HG03558 (cell line): ENCODE measurements around the gene MMP10.
"Not testable (repeated sequence)": the region's sequence is repeated elsewhere in the genome, so short reads cannot be mapped to it uniquely, and the experiment has no call there.

ENCODE experiments used
- ATAC-seq: cut with Tn5 transposase; IDR thresholded peaks from one replicate; pipeline ENCODE4 v1.9.1; 2021; ENCODE audit warnings: moderate number of reproducible peaks; ENCODE audit not compliant: unreplicated experiment; ENCODE audit errors: extremely low read depth

Gene MMP10

GRCh38 chr11:102784380-102784779 is 4.0 kb upstream of the MMP10 start:
- no peak for ATAC-seq

- ATAC-seq = no peak
Measured at GRCh38 chr11:102783720-102784119, 3.3 kb upstream of the MMP10 start.

- no peak for ATAC-seq
Measured at GRCh38 chr11:102783016-102783415, 2.6 kb upstream of the MMP10 start.

GRCh38 chr11:102781676-102782075 is 1.2 kb upstream of the MMP10 start:
- no peak for ATAC-seq

- no peak for ATAC-seq
Measured at GRCh38 chr11:102776454-102776853, 4.0 kb downstream of the MMP10 start.

- ATAC-seq = no peak
Measured at GRCh38 chr11:102773386-102773785, 7.0 kb downstream of the MMP10 start.

GRCh38 chr11:102771351-102771750 is 9.1 kb downstream of the MMP10 start:
- ATAC-seq = no peak

GRCh38 chr11:102770191-102770590 is 10.2 kb downstream of the MMP10 start:
- no peak for ATAC-seq

- no peak for ATAC-seq
Measured at GRCh38 chr11:102767800-102768199, 12.6 kb downstream of the MMP10 start.

- no peak for ATAC-seq
Measured at GRCh38 chr11:102763440-102763839, 17.0 kb downstream of the MMP10 start.

- no peak for ATAC-seq
Measured at GRCh38 chr11:102762361-102762767, 18.1 kb downstream of the MMP10 start.

GRCh38 chr11:102761646-102762238 is 18.7 kb downstream of the MMP10 start:
- no peak for ATAC-seq

- ATAC-seq = no peak
Measured at GRCh38 chr11:102760344-102761035, 19.9 kb downstream of the MMP10 start.

- no peak for ATAC-seq
Measured at GRCh38 chr11:102757823-102758549, 22.4 kb downstream of the MMP10 start.

GRCh38 chr11:102753267-102753666 is 27.2 kb downstream of the MMP10 start:
- ATAC-seq = no peak

GRCh38 chr11:102751673-102752072 is 28.8 kb downstream of the MMP10 start:
- ATAC-seq = no peak

- ATAC-seq = no peak
Measured at GRCh38 chr11:102749101-102749722, 31.2 kb downstream of the MMP10 start.

GRCh38 chr11:102746746-102747578 is 33.5 kb downstream of the MMP10 start:
- ATAC-seq = not testable (repeated sequence)

- ATAC-seq = no peak
Measured at GRCh38 chr11:102734650-102735049, 45.8 kb downstream of the MMP10 start.

GRCh38 chr11:102733232-102733875 is 47.1 kb downstream of the MMP10 start:
- peak; percentile 78 for ATAC-seq
